ENCODE measurements around the gene IQCM. TPM values are rescaled to one million over a fixed set of nuclear protein-coding genes. Genes with fewer than 3 reads are reported as not detected.

Gene IQCM
- total RNA-seq, 1 experiment from 2014 or later = not detected

- no peak overlapping the region for H2AFZ ChIP-seq (ENCODE audit: low read length)
- H3K79me2 ChIP-seq (ENCODE audit: low read length) = no peaks in the 10 kb centered on the region
- no peak overlapping the region for H3K4me3 ChIP-seq (ENCODE audit: low read length)
- H3F3A ChIP-seq (ENCODE audit: low read length, unreplicated experiment) = no peaks in the 10 kb centered on the region
- no peaks in the 10 kb centered on the region for H3K9me3 ChIP-seq (ENCODE audit: low read length)
- no peak for ATAC-seq
- TF ChIP-seq EZH2 (IDR thresholded peaks at IDR 0.05; ENCODE audit: low read length, unreplicated experiment) (no peak), EZH2phosphoT487 (IDR thresholded peaks at IDR 0.05; ENCODE audit: borderline replicate concordance, low read length) (no peak)
- ChIA-PET CTCF (no interaction called here), POLR2A (ENCODE audit: unreplicated experiment) (no interaction called here)
- H3K4me2 ChIP-seq (ENCODE audit: low read length) = no peak overlapping the region
- no peaks in the 10 kb centered on the region for H3K27me3 ChIP-seq (ENCODE audit: low read length)
- no peaks in the 10 kb centered on the region for H4K20me1 ChIP-seq (ENCODE audit: low read length)
- no peaks in the 10 kb centered on the region for H3K9me2 ChIP-seq (replicated peaks; ENCODE audit: low read length)
- no peaks in the 10 kb centered on the region for H3K4me1 ChIP-seq (ENCODE audit: insufficient read depth, low read length)
- H3K27ac ChIP-seq (ENCODE audit: low read length) = no peak overlapping the region
- no peaks in the 10 kb centered on the region for H3K36me3 ChIP-seq (ENCODE audit: low read depth, low read length)
- intact Hi-C loops (cut with micrococcal nuclease) = no loop called here
- H3K9ac ChIP-seq (ENCODE audit: low read length) = no peak overlapping the region
- DNase-seq = no peak
- BruUV-seq (replicated peaks) = no TSS peak
These were observed 240.7 kb downstream of the IQCM start for GRCh38 chr4:149574971-149575370.

GRCh38 chr4:149572716-149573115, 242.9 kb downstream of the IQCM start:
- no peak overlapping the region for H3K4me3 ChIP-seq (ENCODE audit: low read length)
- ATAC-seq (no peak), DNase-seq (no peak)
- H3K9me3 ChIP-seq (ENCODE audit: low read length) = no peaks in the 10 kb centered on the region
- H3K79me2 ChIP-seq (ENCODE audit: low read length) = no peaks in the 10 kb centered on the region
- no peaks in the 10 kb centered on the region for H3K27me3 ChIP-seq (ENCODE audit: low read length)
- no peak overlapping the region for H2AFZ ChIP-seq (ENCODE audit: low read length)
- no peaks in the 10 kb centered on the region for H3K4me1 ChIP-seq (ENCODE audit: insufficient read depth, low read length)
- TF ChIP-seq EZH2phosphoT487 (IDR thresholded peaks at IDR 0.05; ENCODE audit: borderline replicate concordance, low read length) (no peak), CTCF (conservative IDR thresholded peaks at IDR 0.05; ENCODE audit: low read depth, low read length) (no peak), EZH2 (IDR thresholded peaks at IDR 0.05; ENCODE audit: low read length, unreplicated experiment) (no peak)
- H3K9ac ChIP-seq (ENCODE audit: low read length) = no peak overlapping the region
- CTCF ChIA-PET = no interaction called here
- H3K27ac ChIP-seq (ENCODE audit: low read length) = no peak overlapping the region
- no TSS peak for BruUV-seq (replicated peaks)
- no peaks in the 10 kb centered on the region for H3F3A ChIP-seq (ENCODE audit: low read length, unreplicated experiment)
- intact Hi-C loops (cut with micrococcal nuclease) = no loop called here
- no peaks in the 10 kb centered on the region for H3K9me2 ChIP-seq (replicated peaks; ENCODE audit: low read length)
- no peaks in the 10 kb centered on the region for H3K36me3 ChIP-seq (ENCODE audit: low read depth, low read length)
- no peak overlapping the region for H3K4me2 ChIP-seq (ENCODE audit: low read length)
- POLR2A ChIA-PET (ENCODE audit: unreplicated experiment) = no interaction called here
- H4K20me1 ChIP-seq (ENCODE audit: low read length) = no peaks in the 10 kb centered on the region

GRCh38 chr4:149555799-149556198, 259.8 kb downstream of the IQCM start:
- Histone ChIP-seq H3F3A (ENCODE audit: low read length, unreplicated experiment) (no peaks in the 10 kb centered on the region), H3K9me2 (replicated peaks; ENCODE audit: low read length) (no peaks in the 10 kb centered on the region), H3K9ac (ENCODE audit: low read length) (no peak overlapping the region), H2AFZ (ENCODE audit: low read length) (no peak overlapping the region), H3K27ac (ENCODE audit: low read length) (no peak overlapping the region), H3K9me3 (ENCODE audit: low read length) (no peaks in the 10 kb centered on the region), H3K4me1 (ENCODE audit: insufficient read depth, low read length) (no peaks in the 10 kb centered on the region), H3K4me3 (ENCODE audit: low read length) (no peak overlapping the region), H4K20me1 (ENCODE audit: low read length) (no peaks in the 10 kb centered on the region), H3K4me2 (ENCODE audit: low read length) (no peak overlapping the region), H3K79me2 (ENCODE audit: low read length) (no peaks in the 10 kb centered on the region), H3K36me3 (ENCODE audit: low read depth, low read length) (no peaks in the 10 kb centered on the region), H3K27me3 (ENCODE audit: low read length) (no peaks in the 10 kb centered on the region)
- no TSS peak for BruUV-seq (replicated peaks)
- TF ChIP-seq EZH2 (IDR thresholded peaks at IDR 0.05; ENCODE audit: low read length, unreplicated experiment) = no peak
- TF ChIP-seq CTCF (conservative IDR thresholded peaks at IDR 0.05; ENCODE audit: low read depth, low read length) = no peak
- TF ChIP-seq EZH2phosphoT487 (IDR thresholded peaks at IDR 0.05; ENCODE audit: borderline replicate concordance, low read length) = no peak
- ATAC-seq (no peak), DNase-seq (no peak)
- POLR2A ChIA-PET (ENCODE audit: unreplicated experiment) = no interaction called here
- intact Hi-C loops (cut with micrococcal nuclease) = no loop called here
- CTCF ChIA-PET = no interaction called here

Data from PC-3 (cell line).